ENCODE data around the gene SIDT1.

DNA sequence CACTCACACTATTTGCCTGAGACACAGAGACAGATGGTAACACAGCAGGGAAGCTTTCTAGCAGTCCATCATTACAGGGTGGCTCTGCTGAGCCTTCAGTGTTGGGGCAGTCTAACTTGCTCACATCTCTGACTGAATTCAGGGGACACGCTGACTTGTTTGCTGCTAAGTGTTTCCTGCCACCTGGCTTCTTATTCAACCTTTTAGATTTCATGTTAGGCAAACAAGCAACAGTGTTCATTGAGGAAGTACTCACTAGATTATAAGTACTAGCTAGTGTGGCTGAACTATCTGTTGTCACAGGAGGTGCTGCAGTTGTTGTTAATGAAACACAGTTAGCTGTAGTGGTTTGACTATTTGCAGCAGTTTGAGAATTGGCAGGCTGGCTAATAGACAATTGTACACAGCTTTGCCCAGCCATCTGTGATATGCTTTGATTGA, 126.8 kb downstream of the SIDT1 start:
- no peak for TF ChIP-seq POLR2A (IDR thresholded peaks at IDR 0.05; ENCODE audit: low read length)
- no peak for TF ChIP-seq GATA1 (IDR thresholded peaks at IDR 0.05; ENCODE audit: low read depth, low read length)

Measured in erythroblast (primary cell).